BJ (cell line): ENCODE measurements around the gene ENTPD1. TPM values are rescaled to one million over a fixed set of nuclear protein-coding genes. Genes with fewer than 3 reads are reported as not detected.

ENCODE experiments used
- CTCF ChIA-PET: fragments of 350-600 bp; formaldehyde crosslinking; extraction: SDS; loops from one replicate; lab custom pipeline; 2021; ENCODE audit warnings: antibody characterized with exemption, inconsistent platforms; lab: Yijun Ruan, JAX
- POLR2A ChIA-PET: fragments of 300-600 bp; sonication (Branson Sonifier 250); formaldehyde crosslinking; extraction: SDS; loops from one replicate; lab custom pipeline; 2021; ENCODE audit warnings: antibody characterized with exemption; lab: Charles Lee
- DNase-seq: peaks from one replicate; pipeline ENCODE4 v3.0.0-alpha.2; 2011; ENCODE audit warnings: low read depth
- H3K27me3 ChIP-seq: 2 replicates; pipeline ENCODE4 v1.6.0; 2011; ENCODE audit warnings: low read length; ENCODE audit not compliant: control insufficient read depth, insufficient read depth
- H3K36me3 ChIP-seq: 2 replicates; pipeline ENCODE4 v1.5.1; 2011; ENCODE audit warnings: low read length; ENCODE audit not compliant: control insufficient read depth, insufficient read depth
- H3K4me3 ChIP-seq: 2 replicates; pipeline ENCODE4 v1.5.1; 2011; ENCODE audit warnings: low read depth, mild to moderate bottlenecking, control low read depth, low read length
- CTCF ChIP-seq: IDR thresholded peaks from 2 replicates; pipeline ENCODE4 v1.5.1; 2011; ENCODE audit warnings: low read depth, mild to moderate bottlenecking, control low read depth, inconsistent platforms, low read length, moderate library complexity; ENCODE audit not compliant: insufficient read depth
- polyA plus RNA-seq: library from polyadenylated mRNA; depleted of rRNA; stranded (reverse); fragments of >200 nt; gene quantifications from 2 replicates; pipeline ENCODE4 v1.2.3, GENCODE V29; 2011

Gene ENTPD1
- polyA plus RNA-seq, 1 experiment: 0.20 TPM

GRCh38 chr10:95865814-95866466, 110.0 kb downstream of the ENTPD1 start:
- Histone ChIP-seq H3K36me3 (no peaks in the 10 kb centered on the region), H3K27me3 (no peaks in the 10 kb centered on the region), H3K4me3 (no peak overlapping the region)
- ChIA-PET CTCF (interaction anchor here (1.0 to 4.1 kb wide), 19 partner anchors 8 to 210 kb away, joined by 3 to 51 read pairs (median 4); partner anchors contain the start of genes ALDH18A1 and TCTN3), POLR2A (no interaction called here)
- DNase-seq: no peak
- TF ChIP-seq CTCF: no peak

- Histone ChIP-seq H3K36me3 (no peaks in the 10 kb centered on the region), H3K4me3 (no peak overlapping the region), H3K27me3 (no peaks in the 10 kb centered on the region)
- no peak for DNase-seq
- TF ChIP-seq CTCF: no peak
- ChIA-PET CTCF (interaction anchor here (1.9 to 4.1 kb wide), 3 partner anchors 26 to 172 kb away, joined by 6 to 51 read pairs (median 20); partner anchors contain the start of gene TCTN3), POLR2A (no interaction called here)
Observed at GRCh38 chr10:95866467-95866842, 110.5 kb downstream of the ENTPD1 start.

DNA sequence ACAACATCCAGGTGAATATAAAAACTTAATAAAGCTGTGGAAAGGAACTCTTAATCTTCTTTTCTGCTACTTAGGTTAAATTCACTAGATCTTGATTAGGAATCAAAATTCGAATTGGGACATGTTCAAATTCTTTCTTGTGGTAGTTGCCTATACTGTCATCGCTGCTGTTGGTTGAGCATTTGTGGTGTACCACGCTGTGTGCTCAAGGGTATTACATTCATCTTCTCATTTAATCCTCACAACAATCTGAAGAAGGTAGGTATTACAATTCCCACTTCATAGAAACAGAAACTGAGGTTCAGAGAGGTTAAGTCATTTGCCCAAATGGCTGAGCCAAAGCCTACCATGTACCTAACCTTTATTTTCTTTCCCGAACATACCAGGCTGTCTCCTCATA, 111.9 kb downstream of the ENTPD1 start:
- TF ChIP-seq CTCF: no peak
- H3K4me3 ChIP-seq: no peak overlapping the region
- no peaks in the 10 kb centered on the region for H3K27me3 ChIP-seq
- H3K36me3 ChIP-seq: no peaks in the 10 kb centered on the region
- ChIA-PET CTCF (no interaction called here), POLR2A (no interaction called here)
- DNase-seq: no peak

DNA sequence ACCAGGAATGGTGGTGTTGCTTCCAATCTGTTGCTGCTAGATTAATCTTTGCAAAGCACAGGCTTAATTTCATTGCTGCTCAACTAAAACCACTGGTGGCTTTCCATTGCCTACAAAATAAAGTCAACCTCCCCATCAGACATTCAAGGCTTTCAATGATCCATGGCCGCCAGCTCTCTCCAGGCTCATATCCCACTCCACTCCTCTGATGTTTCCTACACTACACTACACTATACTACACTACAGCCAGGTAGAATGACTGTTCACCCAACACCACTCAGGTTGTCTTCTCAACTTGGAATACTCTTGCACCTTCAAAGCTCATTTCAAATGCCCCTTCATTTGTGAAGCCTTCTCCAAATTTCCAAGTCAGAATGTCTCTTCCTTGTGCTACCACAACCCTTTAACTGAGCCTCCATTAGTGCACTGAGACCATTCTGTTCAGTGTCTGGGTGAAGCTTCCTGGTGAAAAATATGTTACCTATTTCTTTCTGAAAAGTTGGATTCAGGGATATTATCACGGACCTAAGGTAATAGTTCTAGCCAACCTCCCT, 116.3 kb downstream of the ENTPD1 start:
- CTCF ChIA-PET: interaction anchor here (2.1 kb wide), 1 partner anchor 178 kb away, joined by 8 read pairs; the partner anchor contains the start of gene TCTN3
- H3K4me3 ChIP-seq: no peak overlapping the region
- TF ChIP-seq CTCF: no peak
- no peaks in the 10 kb centered on the region for H3K27me3 ChIP-seq
- peaks cover 2% of the 10 kb centered on the region for H3K36me3 ChIP-seq
- DNase-seq: no peak
- POLR2A ChIA-PET: no interaction called here

- no peak for TF ChIP-seq CTCF
- Histone ChIP-seq H3K36me3 (peaks cover 2% of the 10 kb centered on the region), H3K4me3 (no peak overlapping the region), H3K27me3 (no peaks in the 10 kb centered on the region)
- no peak for DNase-seq
- POLR2A ChIA-PET: no interaction called here
- CTCF ChIA-PET: interaction anchor here (1.9 to 2.6 kb wide), 3 partner anchors 8 to 179 kb away, joined by 5 to 8 read pairs (median 8); partner anchors contain the start of gene TCTN3
Observed at GRCh38 chr10:95873139-95873538, 117.2 kb downstream of the ENTPD1 start.
